GM12873 (cell line): ENCODE results near the gene PIK3C2B.

Experiments used
- TF ChIP-seq, protein P1 (sequence below): IDR thresholded peaks from 2 replicates; pipeline ENCODE4 v1.5.1; 2012; ENCODE audit warnings: low read depth, mild to moderate bottlenecking, moderate library complexity, low read length, control low read depth; ENCODE audit not compliant: insufficient read depth; ENCODE audit errors: missing control alignments

The PIK3C2B gene

DNA sequence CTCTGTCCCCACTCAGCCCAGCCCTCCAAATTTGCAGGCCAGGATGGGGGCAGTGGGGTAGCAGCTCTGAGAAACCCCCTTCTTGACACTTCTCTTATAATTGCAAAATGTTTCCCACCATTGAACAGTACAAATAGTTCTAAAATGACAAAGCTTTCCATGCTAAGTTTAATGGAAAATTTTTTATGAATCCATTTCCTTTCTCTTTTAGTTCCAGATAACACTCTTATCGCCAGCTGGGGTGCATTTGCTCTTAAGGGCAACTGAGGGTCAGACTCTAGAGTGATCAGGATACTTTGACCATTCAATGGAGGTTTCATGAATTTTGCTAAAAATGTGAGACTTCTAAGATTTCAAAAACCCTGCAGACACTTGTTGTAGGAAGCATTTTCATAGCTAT is 29.9 kb downstream of the PIK3C2B start:
- TF ChIP-seq, protein P1, sequence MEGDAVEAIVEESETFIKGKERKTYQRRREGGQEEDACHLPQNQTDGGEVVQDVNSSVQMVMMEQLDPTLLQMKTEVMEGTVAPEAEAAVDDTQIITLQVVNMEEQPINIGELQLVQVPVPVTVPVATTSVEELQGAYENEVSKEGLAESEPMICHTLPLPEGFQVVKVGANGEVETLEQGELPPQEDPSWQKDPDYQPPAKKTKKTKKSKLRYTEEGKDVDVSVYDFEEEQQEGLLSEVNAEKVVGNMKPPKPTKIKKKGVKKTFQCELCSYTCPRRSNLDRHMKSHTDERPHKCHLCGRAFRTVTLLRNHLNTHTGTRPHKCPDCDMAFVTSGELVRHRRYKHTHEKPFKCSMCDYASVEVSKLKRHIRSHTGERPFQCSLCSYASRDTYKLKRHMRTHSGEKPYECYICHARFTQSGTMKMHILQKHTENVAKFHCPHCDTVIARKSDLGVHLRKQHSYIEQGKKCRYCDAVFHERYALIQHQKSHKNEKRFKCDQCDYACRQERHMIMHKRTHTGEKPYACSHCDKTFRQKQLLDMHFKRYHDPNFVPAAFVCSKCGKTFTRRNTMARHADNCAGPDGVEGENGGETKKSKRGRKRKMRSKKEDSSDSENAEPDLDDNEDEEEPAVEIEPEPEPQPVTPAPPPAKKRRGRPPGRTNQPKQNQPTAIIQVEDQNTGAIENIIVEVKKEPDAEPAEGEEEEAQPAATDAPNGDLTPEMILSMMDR = no peak

DNA sequence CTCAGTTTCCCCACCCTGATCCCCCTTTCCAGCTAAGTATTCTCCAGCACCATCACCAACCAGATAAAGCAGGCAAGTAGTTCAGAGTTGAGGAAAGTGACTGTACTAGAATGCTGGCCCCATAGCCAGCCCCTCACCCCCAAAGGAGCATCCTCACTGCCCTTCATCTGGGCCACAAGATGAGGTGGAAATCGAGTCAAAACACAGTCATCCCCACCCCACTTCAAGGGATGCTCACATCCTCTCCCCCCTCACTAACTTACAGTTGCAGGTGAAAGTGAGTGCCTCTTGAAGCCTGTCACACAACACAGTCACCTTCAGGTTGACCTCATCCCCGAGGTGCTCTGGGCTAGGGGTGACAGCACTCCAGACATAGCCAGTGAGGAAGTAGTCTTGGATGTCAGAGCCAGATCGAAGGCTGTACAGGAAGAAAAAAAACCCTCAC is 30.4 kb downstream of the PIK3C2B start:
- TF ChIP-seq, protein P1 = no peak

DNA sequence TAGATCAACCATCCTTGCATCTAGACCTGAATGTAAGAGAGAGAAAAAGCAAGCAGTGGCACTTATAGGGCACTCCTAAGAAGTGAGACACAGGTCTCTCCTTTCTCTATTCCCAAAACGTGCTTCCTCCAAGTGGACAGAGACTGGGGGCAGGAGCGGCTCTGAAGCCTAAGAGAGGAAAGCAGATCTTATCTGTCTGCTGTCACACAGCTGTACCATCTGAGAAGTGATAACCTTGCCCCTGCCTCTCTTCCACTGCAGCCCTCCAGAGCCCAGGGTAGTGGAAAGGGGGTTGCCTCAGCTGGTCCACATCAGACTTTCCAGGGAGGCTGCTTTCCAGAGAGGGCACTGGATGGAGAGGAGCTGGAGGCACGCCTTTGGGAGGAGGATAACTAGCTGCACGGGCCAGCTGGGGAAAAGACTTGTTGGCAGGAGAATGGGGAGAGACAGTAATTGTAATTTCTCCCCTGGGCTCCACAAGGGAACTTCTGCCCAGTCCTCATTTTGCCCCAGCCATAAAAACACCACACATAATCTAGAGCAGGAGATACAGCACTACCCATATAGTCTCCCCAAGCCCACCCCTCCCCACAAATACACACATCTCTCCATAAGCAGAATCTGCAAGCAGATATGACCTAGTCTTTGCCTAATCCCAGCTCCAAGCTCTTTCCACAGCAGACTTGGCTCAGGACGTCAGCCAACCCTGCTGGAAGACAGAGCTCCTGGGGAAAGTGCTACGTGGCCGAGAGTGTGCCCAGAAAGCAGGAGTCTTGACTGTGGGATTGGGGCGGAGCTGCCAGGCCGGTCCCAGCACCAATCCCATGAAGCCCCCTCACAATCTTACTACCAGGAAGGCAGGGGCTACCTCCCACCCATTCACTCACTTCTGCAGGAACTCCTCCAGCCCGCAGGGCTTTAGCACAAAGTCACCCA is 31.2 kb downstream of the PIK3C2B start:
- TF ChIP-seq, protein P1 = no peak

DNA sequence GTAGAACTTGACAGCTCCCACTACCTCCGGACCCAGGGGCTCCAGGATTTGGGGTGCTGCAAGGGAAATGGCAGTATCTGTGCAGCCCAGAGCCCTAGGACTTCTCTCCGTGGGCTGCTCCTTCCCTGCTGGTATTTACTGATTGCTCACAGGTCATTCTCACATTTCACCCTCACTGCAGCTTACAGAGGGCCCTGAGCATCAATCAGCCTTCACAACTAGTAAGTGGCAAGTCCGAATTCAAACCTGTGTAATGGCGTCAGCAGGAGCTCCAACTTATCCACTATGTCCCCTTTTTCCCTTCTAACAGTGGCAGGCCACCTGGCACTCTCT is 32.4 kb downstream of the PIK3C2B start:
- TF ChIP-seq, protein P1 = no peak

DNA sequence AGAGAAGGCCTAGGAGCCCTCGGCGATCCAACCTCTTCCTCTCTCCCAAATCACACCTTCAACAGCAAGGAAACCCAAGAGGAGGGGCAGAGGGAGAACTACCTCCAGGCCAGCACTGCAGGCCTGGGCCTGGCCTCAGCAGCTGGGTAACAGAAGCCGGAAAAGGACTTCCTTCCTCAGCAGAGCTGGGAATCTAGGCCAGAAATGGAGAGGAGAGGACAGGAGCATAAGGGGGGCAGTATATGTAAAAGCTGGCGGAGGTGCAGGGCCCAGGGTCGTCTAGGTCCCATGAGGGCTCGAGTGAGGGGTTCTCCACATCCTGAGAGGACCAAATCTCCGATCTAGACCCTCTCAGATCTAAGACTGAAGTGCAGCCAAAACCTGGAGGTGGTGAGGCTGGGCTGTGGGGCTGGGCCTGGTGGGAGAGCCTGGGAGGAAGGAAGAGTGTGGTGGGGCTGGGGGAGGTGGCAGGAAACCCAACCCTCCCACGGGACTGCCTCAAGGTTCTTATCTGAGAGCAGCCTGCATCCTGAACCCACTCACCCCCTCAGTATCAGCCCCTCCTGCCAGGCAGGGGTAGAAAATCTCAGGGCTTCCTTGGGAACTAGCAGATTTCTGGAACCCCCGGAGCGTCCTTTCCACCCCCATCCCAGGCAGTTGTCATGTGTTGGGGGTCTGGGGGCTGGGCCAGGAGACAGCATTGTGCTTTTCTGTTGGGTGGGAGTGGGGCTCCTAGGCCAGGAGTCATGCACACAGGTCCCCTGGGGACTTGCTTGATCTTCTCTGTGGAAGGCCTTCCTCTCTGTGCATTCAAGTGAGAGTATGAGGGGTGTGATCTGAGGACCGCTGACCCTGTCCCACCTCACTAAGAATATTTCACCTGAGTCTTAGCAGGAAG is 33.0 kb downstream of the PIK3C2B start:
- TF ChIP-seq, protein P1 = no peak

DNA sequence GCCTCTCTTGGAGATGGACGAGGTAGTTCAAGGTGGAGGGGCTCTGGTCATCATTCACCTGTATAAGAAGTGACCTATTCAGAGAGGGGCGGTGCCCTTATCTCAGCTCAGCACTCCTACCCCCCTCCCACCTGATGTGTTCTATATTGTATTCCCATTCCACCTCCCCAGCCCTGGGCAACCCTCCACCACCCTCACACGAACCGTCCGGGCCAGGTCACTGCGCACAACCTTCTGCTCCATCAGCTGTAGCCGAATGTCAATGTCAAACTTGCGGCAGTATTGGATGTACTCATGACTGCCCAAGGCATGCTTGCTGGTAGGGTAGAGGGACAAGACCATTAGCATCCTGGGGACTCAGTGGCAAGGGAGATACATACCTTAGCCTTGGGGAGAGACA is 34.3 kb downstream of the PIK3C2B start:
- TF ChIP-seq, protein P1 = no peak

DNA sequence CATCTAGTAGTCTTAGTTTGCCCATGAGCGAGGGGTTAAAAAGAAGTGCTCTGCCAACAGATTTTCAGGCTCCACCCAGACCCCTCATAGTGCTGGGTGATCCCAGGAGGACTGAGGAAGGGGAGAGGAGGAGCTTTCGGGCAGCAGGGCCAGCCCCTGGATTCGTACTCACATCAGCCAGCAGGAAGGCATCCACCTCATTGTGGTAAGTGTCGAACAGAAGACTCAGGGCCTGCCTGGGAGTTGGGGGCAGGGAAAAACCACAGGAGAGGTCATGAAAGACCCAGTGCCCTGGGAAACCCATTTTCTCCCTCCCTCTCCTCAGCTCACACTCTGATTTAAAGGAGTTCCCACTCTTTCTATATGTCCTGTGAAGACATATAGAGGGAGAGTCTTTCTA is 34.9 kb downstream of the PIK3C2B start:
- TF ChIP-seq, protein P1 = no peak
